NCI-H748 treated with DMSO at 0.1 percent for 48 hours (cell line): ENCODE results near the gene CD58.
"Not testable (repeated sequence)": the region's sequence is repeated elsewhere in the genome, so short reads cannot be mapped to it uniquely, and the experiment has no call there.

Experiments used
- DNase-seq: peaks from one replicate; lab custom pipeline; 2025; lab: John Stamatoyannopoulos, UW

CD58 gene

GRCh38 chr1:116570358-116571214, at the start of gene CD58:
Gene CD58, minus strand, starts transcription at chr1:116571026. Its CDS starts 54 bp downstream, at chr1:116570972.
- peak; percentile 70 for DNase-seq

- not testable (repeated sequence) for DNase-seq
These were observed 49.6 kb upstream of the CD58 start for GRCh38 chr1:116620392-116620791.

GRCh38 chr1:116619106-116619505, 48.3 kb upstream of the CD58 start:
- DNase-seq = peak; percentile 72

- not testable (repeated sequence) for DNase-seq
These were observed 47.0 kb upstream of the CD58 start for GRCh38 chr1:116617808-116618207.

- not testable (repeated sequence) for DNase-seq
These were observed 43.0 kb upstream of the CD58 start for GRCh38 chr1:116613825-116614224.

- not testable (repeated sequence) for DNase-seq
These were observed 39.1 kb upstream of the CD58 start for GRCh38 chr1:116609801-116610371.

- DNase-seq = not testable (repeated sequence)
These were observed 38.0 kb upstream of the CD58 start for GRCh38 chr1:116608841-116609240.

GRCh38 chr1:116608151-116608550, 37.3 kb upstream of the CD58 start:
- not testable (repeated sequence) for DNase-seq

GRCh38 chr1:116607463-116607862, 36.6 kb upstream of the CD58 start:
- DNase-seq = not testable (repeated sequence)

- not testable (repeated sequence) for DNase-seq
These were observed 35.2 kb upstream of the CD58 start for GRCh38 chr1:116606067-116606466.

- no peak for DNase-seq
These were observed 34.5 kb upstream of the CD58 start for GRCh38 chr1:116605315-116605714.

- not testable (repeated sequence) for DNase-seq
These were observed 33.6 kb upstream of the CD58 start for GRCh38 chr1:116604408-116604807.

- not testable (repeated sequence) for DNase-seq
These were observed 32.8 kb upstream of the CD58 start for GRCh38 chr1:116603646-116604045.

- DNase-seq = not testable (repeated sequence)
These were observed 28.5 kb upstream of the CD58 start for GRCh38 chr1:116599369-116599768.

GRCh38 chr1:116598420-116599036, 27.7 kb upstream of the CD58 start:
- DNase-seq = not testable (repeated sequence)

- DNase-seq = not testable (repeated sequence)
These were observed 26.6 kb upstream of the CD58 start for GRCh38 chr1:116597388-116597787.

- not testable (repeated sequence) for DNase-seq
These were observed 26.0 kb upstream of the CD58 start for GRCh38 chr1:116596742-116597307.

GRCh38 chr1:116595946-116596741, 25.3 kb upstream of the CD58 start:
- not testable (repeated sequence) for DNase-seq

- DNase-seq = not testable (repeated sequence)
These were observed 24.4 kb upstream of the CD58 start for GRCh38 chr1:116595065-116595840.

GRCh38 chr1:116593977-116594376, 23.2 kb upstream of the CD58 start:
- not testable (repeated sequence) for DNase-seq

GRCh38 chr1:116593401-116593800, 22.6 kb upstream of the CD58 start:
- DNase-seq = not testable (repeated sequence)
